GM21423 (cell line): ENCODE results near the gene PVR.
"Not testable (repeated sequence)": the region's sequence is repeated elsewhere in the genome, so short reads cannot be mapped to it uniquely, and the experiment has no call there.

Experiments
- ATAC-seq: cut with Tn5 transposase; IDR thresholded peaks from one replicate; pipeline ENCODE4 v1.9.1; 2021; ENCODE audit warnings: mild to moderate bottlenecking, moderate library complexity; ENCODE audit not compliant: unreplicated experiment

PVR gene, protein sequence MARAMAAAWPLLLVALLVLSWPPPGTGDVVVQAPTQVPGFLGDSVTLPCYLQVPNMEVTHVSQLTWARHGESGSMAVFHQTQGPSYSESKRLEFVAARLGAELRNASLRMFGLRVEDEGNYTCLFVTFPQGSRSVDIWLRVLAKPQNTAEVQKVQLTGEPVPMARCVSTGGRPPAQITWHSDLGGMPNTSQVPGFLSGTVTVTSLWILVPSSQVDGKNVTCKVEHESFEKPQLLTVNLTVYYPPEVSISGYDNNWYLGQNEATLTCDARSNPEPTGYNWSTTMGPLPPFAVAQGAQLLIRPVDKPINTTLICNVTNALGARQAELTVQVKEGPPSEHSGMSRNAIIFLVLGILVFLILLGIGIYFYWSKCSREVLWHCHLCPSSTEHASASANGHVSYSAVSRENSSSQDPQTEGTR

DNA sequence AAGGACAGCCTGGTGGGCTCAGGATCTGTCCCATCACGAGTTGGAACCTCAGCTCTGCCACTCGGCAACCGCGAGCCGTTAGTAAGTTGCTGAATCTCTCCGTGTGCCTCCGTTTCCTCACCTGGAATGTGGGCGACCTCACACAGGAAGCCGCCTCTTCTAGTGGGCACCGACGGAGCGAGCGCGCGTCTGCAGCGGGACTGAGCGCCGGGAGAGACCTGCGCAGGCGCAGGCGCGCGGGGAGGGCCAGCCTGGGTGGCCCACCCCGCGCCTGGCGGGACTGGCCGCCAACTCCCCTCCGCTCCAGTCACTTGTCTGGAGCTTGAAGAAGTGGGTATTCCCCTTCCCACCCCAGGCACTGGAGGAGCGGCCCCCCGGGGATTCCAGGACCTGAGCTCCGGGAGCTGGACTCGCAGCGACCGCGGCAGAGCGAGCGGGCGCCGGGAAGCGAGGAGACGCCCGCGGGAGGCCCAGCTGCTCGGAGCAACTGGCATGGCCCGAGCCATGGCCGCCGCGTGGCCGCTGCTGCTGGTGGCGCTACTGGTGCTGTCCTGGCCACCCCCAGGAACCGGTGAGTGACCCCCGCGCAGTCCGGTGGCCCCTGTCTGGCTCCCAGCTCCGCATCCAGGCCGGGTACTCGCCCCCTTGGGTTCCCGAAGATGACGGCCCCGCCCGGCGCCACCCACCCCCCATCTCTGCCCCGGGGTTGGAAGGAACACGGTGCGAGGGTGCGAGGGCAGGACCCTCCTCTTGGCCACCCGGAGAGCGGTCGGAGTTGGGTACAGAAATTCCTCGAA is at the start of gene PVR:
PVR (plus strand) TSS at position 306 of the 797 bp plus-strand sequence; CDS start at position 493, 187 bp downstream.
- no peak for ATAC-seq

DNA sequence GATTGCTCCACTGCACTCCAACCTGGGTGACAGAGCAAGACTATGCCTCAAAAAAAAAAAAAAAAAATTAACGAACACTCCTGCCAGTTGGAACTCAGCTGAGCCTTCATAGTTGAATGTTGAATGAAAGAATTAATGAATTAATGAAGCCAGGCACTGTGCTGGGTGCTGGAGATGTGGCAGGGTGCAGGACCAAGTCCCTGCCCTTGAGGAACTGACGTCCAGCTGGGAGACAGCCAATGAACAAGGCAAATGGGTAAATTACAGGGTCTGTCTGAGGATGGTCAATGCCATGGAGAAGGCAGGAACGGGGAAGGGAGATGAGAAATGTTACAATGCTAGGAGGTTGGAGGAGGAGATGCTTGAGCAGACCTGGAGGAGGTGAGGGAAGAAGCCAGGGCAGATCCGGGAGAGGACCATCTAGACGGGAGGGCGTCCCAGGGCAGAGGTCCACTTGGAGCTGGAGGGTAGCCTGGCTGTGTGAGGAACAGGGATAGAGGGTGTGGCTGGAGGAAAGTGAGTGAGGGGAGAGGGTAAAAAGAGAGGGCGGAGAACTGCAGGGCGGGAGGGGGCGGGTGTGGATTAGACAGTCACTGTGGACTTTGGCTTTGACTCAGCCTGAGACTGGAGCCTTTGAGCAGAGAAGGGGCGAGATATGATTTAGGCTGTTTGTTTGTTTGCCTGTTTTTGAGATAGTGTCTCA is 47.1 kb upstream of the PVR start:
- no peak for ATAC-seq

DNA sequence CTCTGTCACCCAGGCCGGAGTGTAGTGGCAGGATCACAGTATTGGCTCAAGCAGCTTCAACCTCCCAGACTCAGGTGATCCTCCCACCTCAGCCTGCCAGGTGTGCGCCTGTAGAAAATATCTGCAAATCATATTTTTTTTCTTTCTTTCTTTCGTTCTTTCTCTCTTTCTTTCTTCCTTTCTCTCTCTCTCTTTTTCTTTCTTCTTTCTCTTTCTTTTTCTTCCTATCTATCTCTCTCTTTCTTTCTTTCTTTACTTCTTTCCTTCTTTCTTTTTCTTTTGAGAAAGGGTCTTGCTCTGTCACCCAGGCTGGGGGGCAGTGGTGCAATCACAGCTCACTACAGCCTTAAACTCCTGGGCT is 46.6 kb upstream of the PVR start:
- no peak for ATAC-seq

DNA sequence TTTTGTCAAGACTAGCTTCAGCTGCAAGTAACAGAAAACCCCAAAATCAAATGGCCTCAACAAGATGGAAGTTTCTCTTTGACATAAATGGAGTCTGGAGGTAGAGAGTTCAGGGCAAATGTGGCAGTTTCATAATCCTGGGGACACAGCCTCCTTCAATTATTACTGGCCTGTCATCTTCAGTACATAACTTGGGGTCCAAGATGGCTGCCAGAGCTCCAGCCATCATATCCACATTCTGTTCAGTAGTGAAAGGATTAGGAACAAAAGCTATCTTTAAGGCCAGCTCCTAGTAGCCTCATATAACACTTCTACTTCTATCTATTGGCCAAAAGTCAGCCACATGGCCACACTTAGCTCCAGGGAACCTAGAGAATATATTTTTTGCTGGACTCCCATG is 45.4 kb upstream of the PVR start:
- no peak for ATAC-seq

DNA sequence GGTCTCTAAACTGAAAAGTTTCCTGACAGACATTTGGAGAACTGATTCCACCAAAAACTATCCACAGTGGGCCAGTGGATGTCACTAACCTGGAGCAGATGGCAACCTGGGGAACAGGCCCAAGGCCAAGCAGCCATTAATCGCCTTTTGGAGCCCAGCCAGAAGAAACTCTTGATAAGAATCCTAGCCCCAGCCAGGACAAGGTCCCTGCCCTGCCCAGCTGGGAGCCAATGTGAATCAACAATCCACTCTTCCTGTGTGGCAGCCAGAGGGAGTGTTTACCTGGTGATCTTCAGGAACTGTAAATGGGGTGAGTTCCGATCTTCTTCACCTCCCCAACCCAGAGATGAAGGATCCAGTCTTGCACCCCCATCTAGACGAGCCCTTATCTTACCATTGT is 44.8 kb upstream of the PVR start:
- no peak for ATAC-seq

DNA sequence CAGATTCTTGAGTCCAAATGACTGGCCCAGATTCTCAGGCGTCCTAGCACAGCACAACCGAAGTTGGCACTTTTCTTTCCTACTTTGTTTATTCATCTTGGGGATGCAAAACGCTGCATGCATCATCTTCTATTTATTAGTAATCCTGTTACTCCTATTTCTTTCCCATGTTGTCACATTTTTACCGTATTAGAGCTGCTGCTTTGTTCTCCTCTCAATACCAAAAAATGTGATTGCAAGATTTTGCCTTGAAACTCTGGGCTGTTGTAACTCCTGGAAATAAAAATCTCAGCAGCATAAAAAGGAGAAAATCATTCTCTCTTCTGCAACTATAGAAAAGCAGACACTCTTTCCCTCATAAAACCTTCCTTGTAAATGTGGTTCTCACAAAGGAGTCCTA is 43.2 kb upstream of the PVR start:
- ATAC-seq = no peak

DNA sequence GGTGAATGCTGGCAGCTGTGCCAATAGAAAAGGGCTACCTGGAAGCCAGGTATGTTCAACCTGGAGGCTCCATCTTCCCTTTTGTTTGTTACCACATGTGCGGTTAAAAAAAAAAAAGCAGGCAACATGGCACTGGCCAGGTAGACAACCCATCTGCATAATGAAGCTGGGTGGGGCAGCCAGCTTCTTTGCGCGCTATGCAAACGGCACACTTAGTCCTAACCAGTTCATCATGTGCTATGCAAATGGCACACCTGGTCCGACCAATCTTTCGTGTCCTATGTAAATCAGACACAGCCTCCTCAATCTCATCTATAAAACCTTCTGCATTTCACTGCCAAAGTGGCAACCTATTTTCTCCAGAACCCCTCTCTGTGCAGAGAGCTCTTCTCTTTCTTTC is 41.6 kb upstream of the PVR start:
- no peak for ATAC-seq

DNA sequence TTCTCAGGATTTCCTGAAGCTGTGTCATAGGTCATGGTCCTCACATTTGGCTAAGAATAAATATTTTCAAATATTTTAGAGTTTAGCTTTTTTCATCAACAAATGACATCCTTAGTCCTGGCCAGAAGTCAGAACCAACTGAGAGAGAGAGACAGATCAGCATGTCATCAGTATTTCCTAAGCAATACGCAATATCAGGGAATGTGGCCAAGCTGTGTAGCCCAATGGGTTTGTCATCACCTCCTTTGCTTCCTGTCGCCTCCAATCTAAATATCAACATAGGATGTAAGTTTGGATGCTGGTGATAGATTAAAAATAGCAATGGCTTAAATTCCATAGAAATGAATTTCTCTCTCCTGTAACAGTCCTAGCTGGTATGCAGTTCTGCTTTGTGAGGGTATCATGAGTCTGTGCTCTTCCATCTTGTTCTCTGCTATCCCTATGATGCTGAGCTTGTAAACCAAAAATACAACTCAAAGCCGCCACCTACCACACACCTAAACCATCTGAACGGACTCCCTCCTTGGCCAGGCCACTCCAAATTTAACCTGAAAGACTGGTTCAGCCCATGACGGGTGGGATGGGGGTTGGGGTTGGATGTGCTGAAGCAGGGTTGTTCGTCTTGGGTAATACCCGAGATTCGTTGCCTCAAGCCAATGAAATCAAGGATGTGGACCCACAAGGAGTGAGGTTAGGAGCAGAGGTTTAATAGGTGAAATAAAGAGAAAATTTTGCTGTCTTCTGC is 40.3 kb upstream of the PVR start:
- no peak for ATAC-seq

DNA sequence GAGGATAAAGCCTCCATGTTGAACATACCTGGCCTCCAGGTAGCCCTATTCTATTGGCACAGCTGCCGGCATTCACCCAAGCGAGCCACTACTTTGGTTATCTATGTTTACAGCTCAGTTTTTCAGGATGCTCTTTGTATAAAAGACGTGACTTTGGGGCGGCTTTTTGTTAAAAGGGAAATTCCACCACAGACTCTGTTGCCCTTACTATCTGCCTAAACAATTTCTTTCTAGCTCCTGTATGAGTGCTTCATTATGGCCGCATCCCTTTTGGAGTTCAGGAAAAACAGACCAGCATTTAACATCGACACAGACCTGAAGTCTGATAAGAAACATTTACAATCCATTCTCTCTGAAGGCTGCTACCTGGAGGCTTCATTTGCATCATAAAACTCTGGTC is 39.5 kb upstream of the PVR start:
- no peak for ATAC-seq

DNA sequence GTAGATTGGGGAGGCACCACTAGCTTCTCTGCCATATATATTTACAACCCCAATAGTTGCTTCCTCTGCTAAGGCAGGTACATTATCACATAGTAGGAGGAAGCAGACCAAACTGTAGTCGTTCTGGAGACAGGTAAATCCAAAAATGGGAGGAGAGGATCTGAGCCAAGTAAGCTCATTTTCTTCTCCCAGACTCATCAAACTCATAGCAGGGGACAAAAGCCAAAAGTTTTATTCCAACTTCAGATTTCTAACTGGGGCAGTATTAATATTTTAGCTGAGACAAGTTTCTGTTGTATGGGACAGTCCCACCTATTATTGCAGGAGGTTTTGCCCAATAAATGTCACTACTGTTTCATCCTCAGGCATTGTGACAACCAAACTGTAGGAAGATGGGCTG is 38.2 kb upstream of the PVR start:
- no peak for ATAC-seq

DNA sequence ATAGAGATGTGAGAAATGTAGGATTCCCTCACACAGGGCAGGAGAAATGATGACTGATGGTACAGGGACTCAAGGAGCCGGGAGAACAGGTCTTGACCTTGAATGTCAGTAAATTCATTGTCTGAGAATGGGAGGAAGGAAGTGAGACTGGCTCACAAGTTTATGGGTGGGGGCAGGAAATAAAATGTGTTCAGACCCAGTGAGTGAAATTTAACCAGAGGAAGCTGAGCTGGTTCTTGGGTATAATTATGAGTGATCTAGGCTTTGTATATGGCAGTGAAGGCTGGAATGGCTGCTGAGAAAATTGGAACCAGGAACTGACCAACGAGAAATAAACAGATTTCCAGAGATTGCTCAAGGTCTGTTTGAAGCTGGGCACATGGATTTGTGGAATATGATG is 36.7 kb upstream of the PVR start:
- ATAC-seq = no peak

DNA sequence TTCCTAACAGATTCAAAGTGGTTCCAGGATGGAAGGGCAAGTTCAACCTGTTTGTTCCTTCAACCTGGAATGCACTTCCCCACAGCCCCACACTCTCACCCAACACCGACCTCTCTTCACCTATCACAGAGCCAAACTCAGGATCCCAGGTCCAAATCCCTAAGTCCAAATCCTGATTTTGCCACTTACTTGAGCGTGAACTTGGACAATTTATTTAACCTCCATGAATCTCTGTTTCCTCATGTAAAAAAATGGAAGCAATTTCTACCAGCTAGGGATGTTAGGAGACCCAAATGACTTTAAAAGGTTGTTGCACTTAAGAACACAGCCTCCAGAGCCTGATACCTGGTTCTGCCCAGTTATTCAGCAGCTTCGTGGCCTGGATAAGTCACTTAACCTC is 35.8 kb upstream of the PVR start:
- no peak for ATAC-seq

DNA sequence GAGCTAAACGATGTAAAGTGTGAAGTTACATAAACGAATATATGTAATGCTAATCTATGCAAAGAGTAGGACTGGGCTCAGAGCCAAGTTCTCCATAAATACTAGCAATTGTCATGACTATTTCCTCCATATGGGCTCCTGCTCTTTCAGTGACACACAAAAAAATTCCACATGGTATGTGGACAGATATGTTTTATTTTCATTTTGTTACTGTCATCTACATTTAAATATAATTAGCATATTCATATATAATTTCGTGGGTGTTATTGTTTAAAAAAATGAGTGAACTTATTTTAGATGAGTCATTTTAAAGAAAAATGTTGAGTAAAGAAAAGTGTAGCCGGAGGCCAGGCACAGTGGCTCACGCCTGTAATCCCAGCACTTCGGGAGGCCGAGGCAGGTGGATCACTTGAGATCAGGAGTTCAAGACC is 35.3 kb upstream of the PVR start:
- ATAC-seq = no peak

DNA sequence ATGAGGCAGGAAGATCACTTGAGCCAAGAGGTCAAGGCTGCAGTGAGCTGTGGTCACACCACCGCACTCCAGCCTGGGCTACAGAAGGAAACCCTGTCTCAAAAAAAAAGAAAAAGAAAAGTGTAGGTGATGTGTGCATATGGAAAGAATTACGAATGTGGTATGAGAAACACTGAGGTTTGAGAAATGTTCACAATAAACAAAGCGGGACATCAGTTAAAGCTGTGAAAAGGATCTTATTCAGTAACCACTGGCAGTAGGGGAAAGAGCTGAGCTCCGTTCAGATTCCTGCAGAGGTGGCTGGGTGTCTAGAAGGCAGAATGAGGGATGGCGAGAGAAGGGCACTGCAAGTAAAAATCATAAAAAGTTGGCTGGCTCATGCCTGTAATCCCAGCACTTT is 34.5 kb upstream of the PVR start:
- ATAC-seq = no peak

DNA sequence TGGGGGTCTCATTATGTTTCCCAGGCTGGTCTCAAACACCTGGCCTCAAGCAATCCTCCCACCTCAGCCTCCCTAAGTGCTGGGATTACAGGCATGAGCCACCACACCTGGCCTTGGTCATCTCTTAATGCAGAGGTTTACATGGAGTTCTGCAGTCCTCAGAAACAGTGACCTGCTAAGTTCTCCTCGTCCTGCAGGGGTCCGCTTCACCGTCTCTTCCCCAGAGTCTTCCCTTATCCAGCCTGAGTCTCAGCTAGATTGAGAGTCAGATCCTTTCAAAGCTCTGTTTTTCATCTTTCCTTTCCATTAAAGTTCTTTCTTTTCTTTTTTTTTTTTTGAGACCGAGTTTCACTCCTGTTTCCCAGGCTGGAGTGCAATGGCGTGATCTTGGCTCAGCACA is 33.2 kb upstream of the PVR start:
- not testable (repeated sequence) for ATAC-seq

DNA sequence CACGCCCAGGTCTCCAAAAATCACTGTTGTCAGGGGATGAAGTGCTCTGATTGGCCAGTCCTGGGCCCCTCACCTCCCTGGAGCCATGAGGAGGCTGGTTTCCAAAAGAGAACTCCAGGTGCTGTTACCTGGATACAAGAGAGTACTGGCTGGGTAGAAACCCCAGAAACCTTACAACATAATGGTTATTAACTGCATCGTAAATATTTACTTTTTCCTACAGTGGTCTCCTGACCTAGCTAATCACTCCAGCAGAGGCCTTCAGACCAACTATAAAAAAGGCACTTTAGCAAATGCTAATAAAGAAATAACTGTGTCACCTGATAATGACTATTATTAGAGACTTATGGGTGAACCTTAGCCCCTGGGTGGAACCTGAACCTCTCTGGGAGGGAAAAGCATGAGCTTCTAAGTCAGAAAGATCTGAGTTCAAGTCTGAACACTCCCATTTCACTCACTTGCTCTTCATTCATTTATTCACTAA is 31.9 kb upstream of the PVR start:
- ATAC-seq = no peak

DNA sequence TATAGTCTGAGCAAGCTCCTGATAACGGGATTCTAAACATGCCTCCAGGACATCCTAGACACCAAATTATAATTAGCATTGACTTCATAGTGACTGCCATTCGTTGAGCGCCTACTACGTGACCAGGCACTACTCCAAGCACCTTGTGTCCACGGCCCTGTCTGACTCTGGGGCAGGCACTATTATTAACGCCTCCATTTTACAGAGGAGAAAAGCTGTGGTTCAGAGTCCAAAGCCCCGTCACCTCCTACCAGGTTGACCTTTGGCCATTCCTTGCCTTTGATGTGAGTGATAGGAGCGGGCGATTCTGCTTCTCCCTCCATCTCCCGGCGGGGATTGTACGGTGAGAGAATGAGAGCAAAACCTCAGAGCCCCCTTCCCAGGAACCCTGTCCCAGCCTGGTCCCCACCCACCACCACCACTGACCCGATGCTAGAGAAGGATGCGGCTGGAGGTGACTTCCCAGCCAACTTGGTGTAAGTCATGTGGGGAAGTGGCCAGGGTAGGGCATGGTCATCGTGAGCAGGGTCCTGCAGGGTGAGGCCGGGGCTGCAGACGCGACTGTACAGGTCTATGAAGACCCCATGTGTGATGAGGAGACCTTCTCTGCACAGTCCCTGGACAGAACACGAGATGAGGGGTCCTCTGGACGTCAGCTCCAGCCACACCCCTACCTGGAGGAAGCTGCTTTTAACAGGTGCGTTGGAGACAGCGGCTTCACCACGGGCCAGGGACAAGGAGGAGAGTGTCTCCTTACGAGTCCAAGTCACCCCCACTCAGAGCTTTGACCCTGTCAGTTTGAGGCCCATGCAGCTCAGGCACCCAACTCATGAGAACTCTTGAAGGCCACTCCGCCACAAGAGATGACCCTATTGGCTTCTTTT is 30.2 kb upstream of the PVR start, which contains the start of gene IGSF23:
IGSF23 (plus strand) TSS at position 269 of the 884 bp plus-strand sequence; CDS start at position 352, 83 bp downstream.
- ATAC-seq = no peak

DNA sequence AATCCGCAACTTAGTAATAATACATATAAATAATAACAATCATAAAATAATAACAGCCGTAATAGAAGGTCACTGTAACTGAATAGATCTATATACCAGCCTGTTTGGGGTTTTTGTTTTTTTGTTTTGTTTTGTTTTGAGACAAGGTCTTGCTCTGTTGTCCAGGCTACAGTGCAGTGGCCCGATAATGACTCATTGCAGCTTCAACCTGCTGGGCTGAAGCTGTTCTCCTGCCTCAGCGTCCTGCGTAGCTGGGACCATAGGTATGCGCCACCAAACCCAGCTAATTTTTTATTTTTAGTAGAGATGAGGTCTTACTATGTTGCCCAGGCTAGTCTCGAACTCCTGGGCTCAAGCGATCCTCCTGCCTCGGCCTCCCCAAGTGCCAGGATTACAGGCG is 29.4 kb upstream of the PVR start:
- no peak for ATAC-seq

DNA sequence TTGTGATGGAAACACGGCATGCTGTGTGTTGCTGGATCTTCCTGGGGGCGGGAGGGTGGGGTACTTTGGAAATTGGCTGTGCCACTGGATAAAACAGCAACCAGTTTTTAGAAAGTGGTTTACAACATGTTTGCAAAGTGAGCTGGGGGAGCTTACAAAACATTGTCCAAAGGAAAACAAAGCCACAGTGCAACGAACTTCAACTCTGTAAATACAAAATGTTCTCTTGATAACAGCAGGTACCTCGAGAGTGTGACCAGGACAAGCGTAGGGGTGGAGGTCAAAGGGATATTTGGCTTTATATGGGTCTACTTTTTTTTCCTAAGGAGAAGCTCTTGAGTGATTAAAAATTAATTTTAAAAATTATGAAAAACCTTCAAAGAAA is 27.9 kb upstream of the PVR start:
- ATAC-seq = no peak
